ENCODE data around the gene TLK1.
"Not testable (repeated sequence)": the region's sequence is repeated elsewhere in the genome, so short reads cannot be mapped to it uniquely, and the experiment has no call there.

TLK1 gene

GRCh38 chr2:171141320-171141719, 19.4 kb downstream of the TLK1 start:
- no peak for DNase-seq

GRCh38 chr2:171139860-171140259, 20.8 kb downstream of the TLK1 start:
- no peak for DNase-seq

- DNase-seq, result no peak
Measured at GRCh38 chr2:171136024-171136423, 24.7 kb downstream of the TLK1 start.

- DNase-seq, result no peak
Measured at GRCh38 chr2:171134624-171135230, 26.0 kb downstream of the TLK1 start.

GRCh38 chr2:171132086-171132485, 28.6 kb downstream of the TLK1 start:
- no peak for DNase-seq

- no peak for DNase-seq
Measured at GRCh38 chr2:171128461-171128860, 32.2 kb downstream of the TLK1 start.

- DNase-seq, result peak; percentile 36
Measured at GRCh38 chr2:171124541-171124940, 36.2 kb downstream of the TLK1 start.

- DNase-seq, result no peak
Measured at GRCh38 chr2:171109571-171109970, 51.1 kb downstream of the TLK1 start.

- DNase-seq, result no peak
Measured at GRCh38 chr2:171109020-171109419, 51.7 kb downstream of the TLK1 start.

- no peak for DNase-seq
Measured at GRCh38 chr2:171107803-171108202, 52.9 kb downstream of the TLK1 start.

GRCh38 chr2:171104379-171104778, 56.3 kb downstream of the TLK1 start:
- no peak for DNase-seq

GRCh38 chr2:171102802-171103201, 57.9 kb downstream of the TLK1 start:
- peak; percentile 75 for DNase-seq

- no peak for DNase-seq
Measured at GRCh38 chr2:171100370-171100769, 60.3 kb downstream of the TLK1 start.

- DNase-seq, result no peak
Measured at GRCh38 chr2:171098607-171099006, 62.1 kb downstream of the TLK1 start.

GRCh38 chr2:171095014-171095582, 65.6 kb downstream of the TLK1 start:
- no peak for DNase-seq

- DNase-seq, result not testable (repeated sequence)
Measured at GRCh38 chr2:171091517-171091916, 69.2 kb downstream of the TLK1 start.

- no peak for DNase-seq
Measured at GRCh38 chr2:171089489-171089888, 71.2 kb downstream of the TLK1 start.

- no peak for DNase-seq
Measured at GRCh38 chr2:171088057-171088834, 72.4 kb downstream of the TLK1 start.

GRCh38 chr2:171087547-171087946, 73.1 kb downstream of the TLK1 start:
- no peak for DNase-seq

GRCh38 chr2:171086352-171087290, 74.1 kb downstream of the TLK1 start:
- peak; percentile 7 for DNase-seq

GRCh38 chr2:171084128-171084527, 76.6 kb downstream of the TLK1 start:
- DNase-seq, result no peak

- no peak for DNase-seq
Measured at GRCh38 chr2:171083451-171083850, 77.2 kb downstream of the TLK1 start.

GRCh38 chr2:171081649-171082111, 79.0 kb downstream of the TLK1 start:
- no peak for DNase-seq
